Vagina (tissue), 2 donors: ENCODE measurements around the gene PCARE.

Experiments used
- CTCF ChIP-seq, 3 experiments: fragments of 450-650 bp in 2 of 3; fragments of 200-600 bp in 1 of 3; sonication (generic) in 1 of 3; IDR thresholded peaks; one replicate each; pipeline ENCODE4 v1.5.1; 2017 to 2019; ENCODE audit warnings: antibody characterized with exemption in 3 of 3, mild to moderate bottlenecking in 2 of 3, moderate library complexity in 2 of 3
- POLR2A ChIP-seq, 2 donors: fragments of 450-650 bp; IDR thresholded peaks; one replicate each; pipeline ENCODE4 v1.6.1; 2017; ENCODE audit warnings: antibody characterized with exemption in 2 of 2, mild to moderate bottlenecking in 2 of 2, moderate library complexity in 2 of 2
- POLR2AphosphoS5 ChIP-seq, 2 donors: sonication (generic); formaldehyde crosslinking; IDR thresholded peaks; one replicate each; pipeline ENCODE4 v1.9.0; 2017; ENCODE audit warnings: antibody characterized with exemption in 2 of 2, mild to moderate bottlenecking in 2 of 2, low read depth in 1 of 2; ENCODE audit not compliant: insufficient read depth in 1 of 2

- no peak for TF ChIP-seq POLR2A (IDR thresholded peaks at IDR 0.05)
- no peak for TF ChIP-seq CTCF (IDR thresholded peaks at IDR 0.05)
- no peak for TF ChIP-seq POLR2AphosphoS5 (IDR thresholded peaks at IDR 0.05; ENCODE audit: insufficient read depth in 1 of 2, low read depth in 1 of 2)
These were observed 40.2 kb upstream of the PCARE start for GRCh38 chr2:29114586-29114945.
